ENCODE measurements around the gene RUFY2. TPM values are rescaled to one million over a fixed set of nuclear protein-coding genes. Genes with fewer than 3 reads are reported as not detected.

Gene RUFY2
- total RNA-seq, 1 donor from 2014 or later: 7.5 TPM

DNA sequence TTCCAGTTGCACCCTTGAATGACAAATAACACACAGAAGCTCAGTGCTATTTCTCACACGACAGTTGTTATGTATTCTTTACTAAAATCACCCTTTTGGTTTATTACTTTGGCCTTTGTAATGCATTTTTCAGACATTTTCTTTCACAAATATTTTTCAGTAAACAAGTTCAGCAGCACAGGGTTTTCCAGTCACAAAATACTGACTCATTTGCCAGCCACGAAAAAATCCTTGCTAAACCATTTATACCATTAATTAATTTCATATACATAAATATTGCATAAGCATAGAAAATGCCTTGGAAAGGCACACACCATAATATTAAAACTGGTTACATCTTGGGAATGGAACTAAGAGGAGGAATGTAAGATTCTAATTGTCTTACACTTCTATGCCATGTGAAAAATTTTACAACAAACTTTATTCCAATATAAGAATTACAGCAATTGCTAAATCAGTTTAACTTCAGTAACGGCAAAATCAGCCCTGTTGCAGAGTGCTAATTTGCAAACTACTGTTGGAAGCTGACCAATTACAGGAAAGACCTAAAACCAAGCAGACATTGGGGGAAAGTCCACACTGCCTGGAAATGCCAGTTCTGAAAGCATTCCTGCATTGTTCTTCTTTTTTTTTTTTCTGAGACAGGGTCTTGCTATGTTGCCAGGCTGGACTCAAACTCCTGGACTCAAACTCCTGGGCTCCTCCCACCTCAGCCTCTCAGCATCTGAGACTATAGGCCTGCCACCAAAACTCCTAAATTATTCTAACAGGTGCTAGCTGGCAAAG, 42.8 kb downstream of the RUFY2 start:
- no peak for DNase-seq (ENCODE audit: low spot score in 2 of 2)
- intact Hi-C loops (cut with DNase I): no loop called here
- Histone ChIP-seq H3K36me3 (peaks cover 31 to 48% of the 10 kb centered on the region in 2 donors), H3K27ac (no peak overlapping the region), H3K27me3 (no peaks in the 10 kb centered on the region), H3K9me3 (no peaks in the 10 kb centered on the region), H3K4me3 (no peak overlapping the region), H3K4me1 (no peaks in the 10 kb centered on the region)
- no peak for TF ChIP-seq CTCF (IDR thresholded peaks at IDR 0.05)

- TF ChIP-seq CTCF (IDR thresholded peaks at IDR 0.05): no peak
- intact Hi-C loops (cut with DNase I): no loop called here
Observed at GRCh38 chr10:68362590-68362989, 44.5 kb downstream of the RUFY2 start.

GRCh38 chr10:68359189-68359588, 47.9 kb downstream of the RUFY2 start:
- DNase-seq (ENCODE audit: low spot score in 2 of 2): no peak
- no peaks in the 10 kb centered on the region for H3K4me1 ChIP-seq
- peaks cover 32 to 73% of the 10 kb centered on the region in 2 donors for H3K36me3 ChIP-seq
- no peaks in the 10 kb centered on the region for H3K27me3 ChIP-seq
- H3K4me3 ChIP-seq: no peak overlapping the region
- H3K9me3 ChIP-seq: no peaks in the 10 kb centered on the region
- intact Hi-C loops (cut with DNase I): no loop called here
- H3K27ac ChIP-seq: no peak overlapping the region
- no peak for TF ChIP-seq CTCF (IDR thresholded peaks at IDR 0.05)

More at GRCh38 chr10:68362590-68362989, 44.5 kb downstream of the RUFY2 start:
- H3K9me3 ChIP-seq: no peaks in the 10 kb centered on the region
- peaks cover 35 to 63% of the 10 kb centered on the region in 2 donors for H3K36me3 ChIP-seq
- no peaks in the 10 kb centered on the region for H3K27me3 ChIP-seq
- H3K27ac ChIP-seq: no peak overlapping the region
- H3K4me3 ChIP-seq: no peak overlapping the region
- no peak for DNase-seq (ENCODE audit: low spot score in 2 of 2)
- no peaks in the 10 kb centered on the region for H3K4me1 ChIP-seq

DNA sequence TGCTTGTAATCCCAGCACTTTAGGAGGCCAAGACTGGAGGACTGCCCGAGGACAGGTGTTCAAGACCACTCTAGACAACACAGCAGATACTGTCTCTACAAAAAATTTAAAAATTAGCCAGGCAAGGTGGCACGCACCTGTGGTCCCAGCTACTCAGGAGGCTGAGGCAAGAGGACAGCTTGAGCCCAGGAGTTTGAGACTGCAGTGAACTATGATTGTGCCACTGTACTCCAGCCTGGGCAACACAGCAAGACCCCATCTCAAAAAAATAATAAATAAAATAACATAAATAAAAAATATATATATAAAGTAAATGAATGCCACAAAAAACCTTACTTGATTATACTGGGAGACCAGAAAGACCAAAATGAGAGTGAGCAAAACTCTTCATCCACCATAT, 53.5 kb downstream of the RUFY2 start:
- Histone ChIP-seq H3K36me3 (peaks cover 49 to 73% of the 10 kb centered on the region in 2 donors), H3K27me3 (no peaks in the 10 kb centered on the region), H3K4me3 (no peak overlapping the region), H3K9me3 (no peaks in the 10 kb centered on the region), H3K4me1 (no peaks in the 10 kb centered on the region), H3K27ac (no peak overlapping the region)
- TF ChIP-seq CTCF (IDR thresholded peaks at IDR 0.05): no peak
- intact Hi-C loops (cut with DNase I): no loop called here
- no peak for DNase-seq (ENCODE audit: low spot score in 2 of 2)

GRCh38 chr10:68348265-68348741, 58.8 kb downstream of the RUFY2 start:
- Histone ChIP-seq H3K36me3 (peaks cover 48 to 73% of the 10 kb centered on the region in 2 donors), H3K27ac (no peak overlapping the region), H3K9me3 (no peaks in the 10 kb centered on the region), H3K4me3 (no peak overlapping the region), H3K4me1 (no peaks in the 10 kb centered on the region), H3K27me3 (no peaks in the 10 kb centered on the region)
- intact Hi-C loops (cut with DNase I): no loop called here
- no peak for DNase-seq (ENCODE audit: low spot score in 2 of 2)
- TF ChIP-seq CTCF (IDR thresholded peaks at IDR 0.05): peak in 2 of 3 experiments; percentile 55 to 58
